ENCODE data around the gene CCDC86.

The CCDC86 gene

DNA sequence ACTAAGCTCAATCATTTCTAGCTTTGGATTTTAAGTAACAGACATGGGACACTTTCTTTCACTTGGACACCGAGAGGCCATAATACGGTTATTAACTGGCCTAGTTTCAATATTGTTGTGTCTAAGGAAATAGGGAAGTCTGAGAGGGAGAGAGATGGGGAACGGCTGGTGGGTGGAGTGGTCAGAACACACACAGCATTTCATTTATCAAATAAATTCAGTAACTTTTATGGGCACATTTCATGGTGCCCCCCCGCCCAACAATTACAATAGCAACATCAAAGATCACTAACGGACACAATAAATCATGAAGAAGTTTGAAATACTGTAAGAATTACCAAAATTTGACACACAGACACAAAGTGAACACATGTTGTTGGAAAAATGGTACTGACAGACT, 53.8 kb downstream of the CCDC86 start:
- TF ChIP-seq, protein P1, sequence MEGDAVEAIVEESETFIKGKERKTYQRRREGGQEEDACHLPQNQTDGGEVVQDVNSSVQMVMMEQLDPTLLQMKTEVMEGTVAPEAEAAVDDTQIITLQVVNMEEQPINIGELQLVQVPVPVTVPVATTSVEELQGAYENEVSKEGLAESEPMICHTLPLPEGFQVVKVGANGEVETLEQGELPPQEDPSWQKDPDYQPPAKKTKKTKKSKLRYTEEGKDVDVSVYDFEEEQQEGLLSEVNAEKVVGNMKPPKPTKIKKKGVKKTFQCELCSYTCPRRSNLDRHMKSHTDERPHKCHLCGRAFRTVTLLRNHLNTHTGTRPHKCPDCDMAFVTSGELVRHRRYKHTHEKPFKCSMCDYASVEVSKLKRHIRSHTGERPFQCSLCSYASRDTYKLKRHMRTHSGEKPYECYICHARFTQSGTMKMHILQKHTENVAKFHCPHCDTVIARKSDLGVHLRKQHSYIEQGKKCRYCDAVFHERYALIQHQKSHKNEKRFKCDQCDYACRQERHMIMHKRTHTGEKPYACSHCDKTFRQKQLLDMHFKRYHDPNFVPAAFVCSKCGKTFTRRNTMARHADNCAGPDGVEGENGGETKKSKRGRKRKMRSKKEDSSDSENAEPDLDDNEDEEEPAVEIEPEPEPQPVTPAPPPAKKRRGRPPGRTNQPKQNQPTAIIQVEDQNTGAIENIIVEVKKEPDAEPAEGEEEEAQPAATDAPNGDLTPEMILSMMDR (IDR thresholded peaks at IDR 0.05; ENCODE audit: extremely low read depth, insufficient read depth, missing control alignments) = no peak

GRCh38 chr11:60897496-60897895, 55.6 kb downstream of the CCDC86 start:
- TF ChIP-seq, protein P1 (IDR thresholded peaks at IDR 0.05; ENCODE audit: extremely low read depth, insufficient read depth, missing control alignments) = no peak
- in situ Hi-C loops (cut with MboI; ENCODE audit: low pct_unique_long_range_greater_than_20kb, low sequenced_read_pairs, unreplicated experiment) = no loop called here

More for the DNA sequence above, 53.8 kb downstream of the CCDC86 start:
- in situ Hi-C loops (cut with MboI; ENCODE audit: low pct_unique_long_range_greater_than_20kb, low sequenced_read_pairs, unreplicated experiment) = no loop called here
- no peak for DNase-seq (ENCODE audit: low spot score)

DNA sequence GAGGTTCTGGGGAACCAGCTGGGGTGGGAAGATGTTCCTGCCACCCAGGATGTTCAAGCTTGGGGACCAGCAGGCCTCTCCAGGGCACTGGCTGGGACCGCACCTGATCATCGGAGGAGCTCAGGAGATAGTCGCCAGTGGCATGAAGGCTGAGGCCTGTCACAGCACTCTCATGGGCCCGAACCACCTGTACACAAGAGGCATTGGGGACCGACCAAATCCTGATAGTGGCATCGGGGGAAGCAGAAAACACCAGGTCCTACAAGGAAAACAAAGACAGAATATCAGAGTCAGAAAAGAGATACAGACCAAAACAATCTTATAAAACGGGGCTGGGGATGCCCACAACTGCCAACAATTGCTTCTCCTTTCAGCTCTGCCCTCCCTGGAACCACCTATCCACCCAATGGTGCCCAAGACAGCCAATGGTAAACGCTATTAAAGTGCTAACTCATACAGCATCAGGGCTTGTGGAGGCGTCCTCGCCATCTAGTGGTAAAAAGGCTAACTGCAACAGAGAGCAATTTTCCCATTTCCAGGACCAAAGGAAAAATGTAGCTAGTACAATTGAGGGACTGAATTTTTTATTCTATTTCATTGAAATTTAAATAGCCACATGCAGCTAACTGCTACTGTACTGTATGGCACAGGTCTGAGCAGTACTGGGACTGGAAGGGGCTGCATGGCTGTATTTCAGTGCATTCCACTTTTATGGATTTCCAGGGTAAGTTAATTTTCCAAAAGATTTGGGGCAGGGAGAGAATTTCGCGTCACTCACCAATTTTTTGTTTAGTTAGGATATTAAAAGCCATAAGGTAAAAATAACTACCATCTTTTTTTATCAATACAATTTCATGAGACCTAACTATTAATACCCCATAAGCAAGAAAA, 57.4 kb downstream of the CCDC86 start:
- in situ Hi-C loops (cut with MboI; ENCODE audit: low pct_unique_long_range_greater_than_20kb, low sequenced_read_pairs, unreplicated experiment) = no loop called here
- TF ChIP-seq, protein P1 (IDR thresholded peaks at IDR 0.05; ENCODE audit: extremely low read depth, insufficient read depth, missing control alignments) = peak; percentile 85
- DNase-seq (ENCODE audit: low spot score) = peak; percentile 52

More at GRCh38 chr11:60897496-60897895, 55.6 kb downstream of the CCDC86 start:
- no peak for DNase-seq (ENCODE audit: low spot score)

DNA sequence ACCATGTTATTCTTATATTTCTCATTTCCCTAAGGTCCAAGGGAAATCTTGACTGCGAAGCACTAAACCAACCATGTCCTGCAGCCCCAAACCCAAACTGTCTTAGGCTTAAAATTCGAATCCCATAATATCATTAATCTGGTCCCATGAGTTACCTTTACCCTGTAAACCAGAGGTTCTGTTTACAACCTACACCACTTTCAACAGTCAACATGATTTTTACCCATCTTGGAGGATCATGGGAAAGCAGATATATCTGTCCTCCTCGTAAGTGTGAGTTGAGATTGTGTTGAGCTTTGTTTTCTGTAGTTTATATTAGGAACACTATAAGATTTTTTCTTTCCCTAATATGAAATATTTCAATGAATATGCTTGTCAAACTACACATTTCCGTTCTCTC, 58.1 kb downstream of the CCDC86 start:
- no peak for DNase-seq (ENCODE audit: low spot score)
- TF ChIP-seq, protein P1 (IDR thresholded peaks at IDR 0.05; ENCODE audit: extremely low read depth, insufficient read depth, missing control alignments) = no peak
- in situ Hi-C loops (cut with MboI; ENCODE audit: low pct_unique_long_range_greater_than_20kb, low sequenced_read_pairs, unreplicated experiment) = no loop called here
